Measurements from ENCODE around the gene FBXL17. TPM values are rescaled to one million over a fixed set of nuclear protein-coding genes. Genes with fewer than 3 reads are reported as not detected.

FBXL17 gene
- total and polyA plus RNA-seq, 9 of the 15 experiments (the other 6 are each of a cell fraction or from before 2014, with no cell fraction given): 0.32 to 5.4 (median 1.8) TPM

GRCh38 chr5:108094800-108095199 lies 287.1 kb downstream of the FBXL17 start:
- intact Hi-C loops (cut with micrococcal nuclease): no loop called here
- WGBS (ENCODE audit: insufficient coverage, low coverage, missing lambda C conversion rate): 0% methylated on average over 1 of the region's 1 CpG
- Histone ChIP-seq H4K20me1 (replicated peaks; ENCODE audit: control insufficient read depth, insufficient read depth, low read length) (no peaks in the 10 kb centered on the region), H3K79me2 (ENCODE audit: control insufficient read depth, insufficient read depth, low read length) (no peaks in the 10 kb centered on the region), H3K4me3 (no peak overlapping the region), H3K9me1 (ENCODE audit: control insufficient read depth, insufficient read depth, low read length) (no peaks in the 10 kb centered on the region), H3K4me2 (ENCODE audit: insufficient read depth, low read length) (no peak overlapping the region), H2AFZ (ENCODE audit: low read depth, low read length) (no peak overlapping the region), H3K4me1 (replicated peaks in 1 of 2; ENCODE audit: control insufficient read depth in 2 of 2, insufficient read depth in 2 of 2, low read length in 2 of 2) (no peaks in the 10 kb centered on the region), H3K27ac (ENCODE audit: extremely low read depth, low read depth, low read length) (no peak overlapping the region), H3K27me3 (ENCODE audit: control insufficient read depth in 2 of 2, insufficient read depth in 2 of 2, low read length in 2 of 2) (no peaks in the 10 kb centered on the region), H3K36me3 (ENCODE audit: control insufficient read depth, insufficient read depth, low read length) (no peaks in the 10 kb centered on the region), H3K9ac (ENCODE audit: insufficient read depth in 1 of 2, low read depth in 2 of 2, low read length in 2 of 2) (no peak overlapping the region), H3K9me3 (replicated peaks; ENCODE audit: control insufficient read depth, insufficient read depth, low read depth, low read length) (no peaks in the 10 kb centered on the region)
- in situ Hi-C loops (cut with MboI): no loop called here
- CTCF ChIA-PET (ENCODE audit: low intra/inter-chr PET ratio): no interaction called here
- BruUV-seq (replicated peaks): no TSS peak
- POLR2A ChIA-PET: no interaction called here
- no peak for TF ChIP-seq CREBBP (IDR thresholded peaks at IDR 0.05; ENCODE audit: low read depth, low read length)
- TF ChIP-seq TRIM25 (IDR thresholded peaks at IDR 0.05; ENCODE audit: borderline replicate concordance): no peak
- no peak for TF ChIP-seq TRIM24 (IDR thresholded peaks at IDR 0.05)
- no peak for TF ChIP-seq ZNF696 (CRISPR knock-in tag; conservative IDR thresholded peaks at IDR 0.05)
- TF ChIP-seq E2F3 (CRISPR knock-in tag; IDR thresholded peaks at IDR 0.05): no peak
- no peak for TF ChIP-seq U2AF1 (optimal IDR thresholded peaks at IDR 0.05; ENCODE audit: low read depth, low read length)
- no peak for TF ChIP-seq FOS (IDR thresholded peaks at IDR 0.05; ENCODE audit: extremely low read depth, insufficient read length)
- TF ChIP-seq ATF1 (CRISPR knock-in tag; IDR thresholded peaks at IDR 0.05): no peak
- TF ChIP-seq ATF1 (tag; IDR thresholded peaks at IDR 0.05): no peak
- TF ChIP-seq PKNOX1 (IDR thresholded peaks at IDR 0.05): no peak
- no peak for TF ChIP-seq SP1 (CRISPR knock-in tag; IDR thresholded peaks at IDR 0.05)
- no peak for TF ChIP-seq SUPT5H (IDR thresholded peaks at IDR 0.05)
- TF ChIP-seq, protein P1, sequence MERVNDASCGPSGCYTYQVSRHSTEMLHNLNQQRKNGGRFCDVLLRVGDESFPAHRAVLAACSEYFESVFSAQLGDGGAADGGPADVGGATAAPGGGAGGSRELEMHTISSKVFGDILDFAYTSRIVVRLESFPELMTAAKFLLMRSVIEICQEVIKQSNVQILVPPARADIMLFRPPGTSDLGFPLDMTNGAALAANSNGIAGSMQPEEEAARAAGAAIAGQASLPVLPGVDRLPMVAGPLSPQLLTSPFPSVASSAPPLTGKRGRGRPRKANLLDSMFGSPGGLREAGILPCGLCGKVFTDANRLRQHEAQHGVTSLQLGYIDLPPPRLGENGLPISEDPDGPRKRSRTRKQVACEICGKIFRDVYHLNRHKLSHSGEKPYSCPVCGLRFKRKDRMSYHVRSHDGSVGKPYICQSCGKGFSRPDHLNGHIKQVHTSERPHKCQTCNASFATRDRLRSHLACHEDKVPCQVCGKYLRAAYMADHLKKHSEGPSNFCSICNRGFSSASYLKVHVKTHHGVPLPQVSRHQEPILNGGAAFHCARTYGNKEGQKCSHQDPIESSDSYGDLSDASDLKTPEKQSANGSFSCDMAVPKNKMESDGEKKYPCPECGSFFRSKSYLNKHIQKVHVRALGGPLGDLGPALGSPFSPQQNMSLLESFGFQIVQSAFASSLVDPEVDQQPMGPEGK (CRISPR knock-in tag; IDR thresholded peaks at IDR 0.05; ENCODE audit: borderline replicate concordance): no peak
- no peak for DNase-seq (ENCODE audit: extremely low read depth in 1 of 4, low spot score in 3 of 4)
- no peak for ATAC-seq
- no peak for FAIRE-seq

Measured in K562 (cell line).